ENCODE data around the gene KLF6.

The KLF6 gene

GRCh38 chr10:3777981-3778691 lies 6.9 kb downstream of the KLF6 start (continued):
- no peak for TF ChIP-seq SP7 (tag by site-specific recombination; IDR thresholded peaks at IDR 0.05)
- no peak for TF ChIP-seq ZBTB44 (tag by site-specific recombination; IDR thresholded peaks at IDR 0.05)

- H3K4me3 ChIP-seq (ENCODE audit: low read depth, low read length): no peak overlapping the region
- POLR2A ChIA-PET: interaction anchor here (0.6 to 4.2 kb wide), 5 partner anchors 8 to 117 kb away, joined by 3 to 33 read pairs (median 3); partner anchors contain the start of gene KLF6
- H3K9me3 ChIP-seq (ENCODE audit: control insufficient read depth, insufficient read depth, low read depth, low read length): no peaks in the 10 kb centered on the region
- peaks cover 12 to 50% of the 10 kb centered on the region in 2 experiments for H3K36me3 ChIP-seq (ENCODE audit: control insufficient read depth in 2 of 2, insufficient read depth in 1 of 2, low read length in 2 of 2)
- no peak overlapping the region for H3K27ac ChIP-seq (ENCODE audit: extremely low read depth, low read depth, low read length)
- CTCF ChIA-PET: interaction anchor here (0.6 to 0.7 kb wide), 3 partner anchors 21 to 854 kb away, joined by 3 read pairs; no protein-coding TSS in a partner anchor
- peaks cover 15% of the 10 kb centered on the region for H3K4me1 ChIP-seq (ENCODE audit: control insufficient read depth, insufficient read depth, low read length)
- TF ChIP-seq BCL6B (tag by site-specific recombination; IDR thresholded peaks at IDR 0.05) (peak; percentile 10; the same call in 1 of the 2 replicates), ZBTB7A (tag by site-specific recombination; IDR thresholded peaks at IDR 0.05; ENCODE audit: low read depth) (no peak), TRIM28 (IDR thresholded peaks at IDR 0.05; ENCODE audit: borderline replicate concordance, low read length) (no peak), ZNF654 (tag by site-specific recombination; IDR thresholded peaks at IDR 0.05; ENCODE audit: low read depth) (0 out of 2 replicates have a peak, but pooled peaks have one; percentile 2), ZSCAN18 (tag by site-specific recombination; IDR thresholded peaks at IDR 0.05) (no peak), TSHZ1 (tag by site-specific recombination; IDR thresholded peaks at IDR 0.05; ENCODE audit: borderline replicate concordance) (no peak), ZNF324 (tag by site-specific recombination; IDR thresholded peaks at IDR 0.05) (no peak), ZNF600 (tag by site-specific recombination; IDR thresholded peaks at IDR 0.05) (0 out of 2 replicates have a peak, but pooled peaks have one; percentile 19), PRDM6 (tag by site-specific recombination; IDR thresholded peaks at IDR 0.05) (peak; percentile 86), ZNF157 (tag by site-specific recombination; IDR thresholded peaks at IDR 0.05) (no peak), ZNF449 (tag by site-specific recombination; IDR thresholded peaks at IDR 0.05) (peak; percentile 43; the same call in 1 of the 2 replicates), FEZF1 (tag by site-specific recombination; IDR thresholded peaks at IDR 0.05) (peak; percentile 77), ZNF350 (tag by site-specific recombination; IDR thresholded peaks at IDR 0.05) (no peak), KLF17 (tag by site-specific recombination; IDR thresholded peaks at IDR 0.05) (peak; percentile 27; the same call in 1 of the 2 replicates), PRDM4 (tag by site-specific recombination; IDR thresholded peaks at IDR 0.05) (peak; percentile 18; the same call in 1 of the 2 replicates)
These were observed 8.0 kb downstream of the KLF6 start for GRCh38 chr10:3776796-3777571.
